ENCODE data around the gene ERAS. TPM values are rescaled to one million over a fixed set of nuclear protein-coding genes. Genes with fewer than 3 reads are reported as not detected.
"Not testable (repeated sequence)": the region's sequence is repeated elsewhere in the genome, so short reads cannot be mapped to it uniquely, and the experiment has no call there.

The ERAS gene
- total RNA-seq, 1 donor from 2014 or later = not detected

DNA sequence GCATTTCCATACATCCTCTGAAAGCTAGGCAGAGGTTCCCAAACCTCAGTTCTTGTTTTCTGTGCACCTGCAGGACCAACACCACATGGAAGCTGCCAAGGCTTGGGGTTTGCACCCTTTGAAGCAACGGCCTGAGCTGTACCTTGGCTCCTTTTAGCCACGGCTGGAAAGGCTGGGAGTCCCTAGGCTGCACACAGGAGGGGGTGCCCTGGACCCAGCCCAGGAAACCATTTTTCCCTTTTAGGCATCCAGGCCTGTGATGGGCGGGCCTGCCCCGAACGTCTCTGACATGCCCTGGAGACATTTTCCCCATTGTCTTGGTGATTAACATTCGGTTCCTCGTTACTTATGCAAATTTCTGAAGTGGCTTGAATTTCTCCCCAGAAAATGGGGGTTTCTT lies 26.5 kb downstream of the ERAS start:
- DNase-seq (ENCODE audit: low read depth) (no peak), FAIRE-seq (no peak)
- no peak overlapping the region for H3K4me3 Mint-ChIP-seq (ENCODE audit: unreplicated experiment)
- H3K4me1 Mint-ChIP-seq (ENCODE audit: low read depth, unreplicated experiment) = no peaks in the 10 kb centered on the region
- Histone ChIP-seq H3K9ac (ENCODE audit: low read length) (no peak overlapping the region), H3K27ac (ENCODE audit: low read depth, low read length) (no peak overlapping the region), H3K79me2 (ENCODE audit: insufficient read depth, low read length) (no peaks in the 10 kb centered on the region), H2AFZ (ENCODE audit: low read depth, low read length) (no peak overlapping the region), H3K9me3 (ENCODE audit: insufficient read depth, low read depth, low read length) (no peaks in the 10 kb centered on the region), H4K20me1 (ENCODE audit: insufficient read depth, low read length) (no peaks in the 10 kb centered on the region), H3K4me3 (ENCODE audit: insufficient read depth, low read depth, low read length) (no peak overlapping the region), H3K27me3 (ENCODE audit: insufficient read depth, low read length) (no peaks in the 10 kb centered on the region), H3K36me3 (ENCODE audit: insufficient read depth, low read length) (no peaks in the 10 kb centered on the region), H3K4me1 (ENCODE audit: insufficient read depth, low read length) (no peaks in the 10 kb centered on the region), H3K4me2 (ENCODE audit: low read length) (no peak overlapping the region)
- H3K27ac Mint-ChIP-seq (ENCODE audit: unreplicated experiment) = no peak overlapping the region
- no peaks in the 10 kb centered on the region for H3K9me3 Mint-ChIP-seq (ENCODE audit: unreplicated experiment)
- H3K27me3 Mint-ChIP-seq (ENCODE audit: low read depth, unreplicated experiment) = peaks cover 9% of the 10 kb centered on the region
- TF ChIP-seq EZH2 (IDR thresholded peaks at IDR 0.05; ENCODE audit: insufficient read depth, low read length) = no peak
- TF ChIP-seq, protein P1, sequence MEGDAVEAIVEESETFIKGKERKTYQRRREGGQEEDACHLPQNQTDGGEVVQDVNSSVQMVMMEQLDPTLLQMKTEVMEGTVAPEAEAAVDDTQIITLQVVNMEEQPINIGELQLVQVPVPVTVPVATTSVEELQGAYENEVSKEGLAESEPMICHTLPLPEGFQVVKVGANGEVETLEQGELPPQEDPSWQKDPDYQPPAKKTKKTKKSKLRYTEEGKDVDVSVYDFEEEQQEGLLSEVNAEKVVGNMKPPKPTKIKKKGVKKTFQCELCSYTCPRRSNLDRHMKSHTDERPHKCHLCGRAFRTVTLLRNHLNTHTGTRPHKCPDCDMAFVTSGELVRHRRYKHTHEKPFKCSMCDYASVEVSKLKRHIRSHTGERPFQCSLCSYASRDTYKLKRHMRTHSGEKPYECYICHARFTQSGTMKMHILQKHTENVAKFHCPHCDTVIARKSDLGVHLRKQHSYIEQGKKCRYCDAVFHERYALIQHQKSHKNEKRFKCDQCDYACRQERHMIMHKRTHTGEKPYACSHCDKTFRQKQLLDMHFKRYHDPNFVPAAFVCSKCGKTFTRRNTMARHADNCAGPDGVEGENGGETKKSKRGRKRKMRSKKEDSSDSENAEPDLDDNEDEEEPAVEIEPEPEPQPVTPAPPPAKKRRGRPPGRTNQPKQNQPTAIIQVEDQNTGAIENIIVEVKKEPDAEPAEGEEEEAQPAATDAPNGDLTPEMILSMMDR (IDR thresholded peaks at IDR 0.05; ENCODE audit: insufficient read depth, low read depth, low read length) = no peak
- no peaks in the 10 kb centered on the region for H3K36me3 Mint-ChIP-seq (ENCODE audit: low read depth, unreplicated experiment)

DNA sequence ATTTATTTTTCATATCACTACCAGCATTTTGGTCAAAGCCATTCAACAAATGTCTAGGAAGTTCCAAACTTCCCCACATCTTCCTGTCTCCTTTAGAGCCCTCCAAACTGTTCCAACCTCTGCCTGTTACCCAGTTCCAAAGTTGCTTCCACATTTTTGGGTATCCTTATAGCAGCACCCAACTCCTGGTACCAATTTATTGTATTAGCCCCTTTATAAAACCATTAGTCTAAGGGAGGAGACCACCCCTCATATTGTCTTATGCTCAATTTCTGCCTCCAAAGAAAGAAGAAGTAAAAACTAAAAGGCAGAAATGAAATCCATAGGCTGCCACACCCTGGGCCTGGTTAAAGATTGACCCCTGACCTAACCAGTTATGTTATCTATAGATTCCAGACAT lies 27.2 kb downstream of the ERAS start:
- H3K36me3 ChIP-seq (ENCODE audit: insufficient read depth, low read length); H3K36me3 Mint-ChIP-seq (ENCODE audit: low read depth, unreplicated experiment); H3K27me3 ChIP-seq (ENCODE audit: insufficient read depth, low read length); H3K4me1 Mint-ChIP-seq (ENCODE audit: low read depth, unreplicated experiment); H3K4me3 Mint-ChIP-seq (ENCODE audit: unreplicated experiment); DNase-seq (ENCODE audit: low read depth); H3K9ac ChIP-seq (ENCODE audit: low read length); H3K4me1 ChIP-seq (ENCODE audit: insufficient read depth, low read length); H4K20me1 ChIP-seq (ENCODE audit: insufficient read depth, low read length); H3K9me3 Mint-ChIP-seq (ENCODE audit: unreplicated experiment); H3K9me3 ChIP-seq (ENCODE audit: insufficient read depth, low read depth, low read length); H3K27ac ChIP-seq (ENCODE audit: low read depth, low read length); H3K27ac Mint-ChIP-seq (ENCODE audit: unreplicated experiment); H3K79me2 ChIP-seq (ENCODE audit: insufficient read depth, low read length); FAIRE-seq; H3K4me3 ChIP-seq (ENCODE audit: insufficient read depth, low read depth, low read length); H2AFZ ChIP-seq (ENCODE audit: low read depth, low read length); H3K27me3 Mint-ChIP-seq (ENCODE audit: low read depth, unreplicated experiment); H3K4me2 ChIP-seq (ENCODE audit: low read length): not testable (repeated sequence)

DNA sequence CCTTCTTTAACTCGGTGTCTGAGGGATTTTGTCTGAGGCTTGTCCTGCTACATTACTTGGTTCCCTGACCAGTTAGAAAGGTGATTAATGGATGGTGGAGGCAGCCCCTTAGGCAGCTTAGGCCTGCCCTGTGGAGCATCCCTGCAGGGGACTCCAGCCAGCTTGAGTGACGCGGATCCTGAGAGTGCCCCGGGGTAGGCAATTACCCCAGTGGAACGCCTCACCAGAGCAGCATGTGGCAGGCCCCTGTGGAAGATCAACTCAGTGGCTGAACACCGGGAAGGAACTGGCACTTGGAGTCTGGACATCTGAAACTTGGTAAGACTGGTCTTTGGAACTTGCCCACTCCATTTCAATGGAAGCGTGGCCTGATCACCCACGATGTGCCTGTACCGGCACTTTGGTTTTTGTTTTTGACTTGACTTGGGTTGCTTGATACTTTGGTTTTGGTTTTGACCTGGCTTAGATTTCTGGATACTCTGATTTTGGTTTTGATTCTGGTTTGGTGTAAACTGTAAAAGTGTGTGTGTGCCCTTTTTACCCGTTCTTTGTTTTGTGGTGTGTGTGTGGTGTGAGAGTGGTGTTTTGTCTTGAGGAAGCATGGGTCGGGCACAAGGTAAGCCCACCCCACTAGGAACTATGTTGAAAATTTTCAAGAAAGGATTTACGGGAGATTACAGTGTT lies 27.9 kb downstream of the ERAS start:
- not testable (repeated sequence) for H3K9me3 Mint-ChIP-seq (ENCODE audit: unreplicated experiment)

More for the DNA sequence above, 27.9 kb downstream of the ERAS start:
- not testable (repeated sequence) for H3K27me3 ChIP-seq (ENCODE audit: insufficient read depth, low read length); H3K79me2 ChIP-seq (ENCODE audit: insufficient read depth, low read length); H3K4me1 Mint-ChIP-seq (ENCODE audit: low read depth, unreplicated experiment); H3K27ac Mint-ChIP-seq (ENCODE audit: unreplicated experiment); H3K27me3 Mint-ChIP-seq (ENCODE audit: low read depth, unreplicated experiment); DNase-seq (ENCODE audit: low read depth); H3K9ac ChIP-seq (ENCODE audit: low read length); H4K20me1 ChIP-seq (ENCODE audit: insufficient read depth, low read length); FAIRE-seq; H3K4me1 ChIP-seq (ENCODE audit: insufficient read depth, low read length); H3K27ac ChIP-seq (ENCODE audit: low read depth, low read length); H3K4me3 ChIP-seq (ENCODE audit: insufficient read depth, low read depth, low read length); H3K4me3 Mint-ChIP-seq (ENCODE audit: unreplicated experiment); H3K36me3 Mint-ChIP-seq (ENCODE audit: low read depth, unreplicated experiment); H3K4me2 ChIP-seq (ENCODE audit: low read length); H2AFZ ChIP-seq (ENCODE audit: low read depth, low read length); H3K9me3 ChIP-seq (ENCODE audit: insufficient read depth, low read depth, low read length); H3K36me3 ChIP-seq (ENCODE audit: insufficient read depth, low read length)
